Measurements from ENCODE around the gene KIFC3. TPM values are rescaled to one million over a fixed set of nuclear protein-coding genes. Genes with fewer than 3 reads are reported as not detected.
A peak's percentile ranks its signal among the peaks of the same experiment; 100 is the strongest.

Gene KIFC3
- total RNA-seq, 1 donor: 40.5 TPM

DNA sequence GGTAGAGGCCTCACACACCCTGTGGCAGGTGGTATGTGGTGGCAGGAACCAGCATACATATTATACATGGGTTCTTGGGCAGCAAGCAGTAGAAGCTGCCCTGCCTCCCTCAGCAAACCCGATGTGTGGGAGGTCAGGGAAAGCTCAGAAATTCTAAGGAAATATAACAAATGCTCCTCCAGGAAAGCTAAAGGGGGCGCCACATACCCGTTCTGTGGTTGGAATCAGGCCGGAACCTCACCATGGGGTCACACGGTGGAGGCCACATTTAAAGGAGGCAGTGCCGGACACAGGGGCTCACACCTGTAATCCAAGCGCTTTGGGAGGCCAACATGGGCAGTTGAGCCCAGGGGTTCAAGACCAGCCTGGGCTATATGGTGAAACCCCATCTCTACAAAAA is 79.1 kb downstream of the KIFC3 start:
- Histone ChIP-seq H3K27me3 (ENCODE audit: insufficient read depth, low read length) (no peaks in the 10 kb centered on the region), H4K20me1 (ENCODE audit: insufficient read depth, low read length) (no peaks in the 10 kb centered on the region), H3K9me3 (ENCODE audit: low read depth, low read length) (no peaks in the 10 kb centered on the region), H3K79me2 (ENCODE audit: insufficient read depth, low read length) (no peaks in the 10 kb centered on the region), H3K4me3 (ENCODE audit: insufficient read depth, low read length) (no peak overlapping the region), H2AFZ (ENCODE audit: low read length) (no peak overlapping the region), H3K4me1 (ENCODE audit: insufficient read depth, low read length) (no peaks in the 10 kb centered on the region), H3K4me2 (ENCODE audit: insufficient read depth, low read length) (no peak overlapping the region), H3K36me3 (ENCODE audit: insufficient read depth, low read length) (no peaks in the 10 kb centered on the region), H3K27ac (ENCODE audit: low read depth, low read length) (no peak overlapping the region)
- no peak for DNase-seq (ENCODE audit: insufficient read length, low spot score, missing footprints)
- TF ChIP-seq, protein P1, sequence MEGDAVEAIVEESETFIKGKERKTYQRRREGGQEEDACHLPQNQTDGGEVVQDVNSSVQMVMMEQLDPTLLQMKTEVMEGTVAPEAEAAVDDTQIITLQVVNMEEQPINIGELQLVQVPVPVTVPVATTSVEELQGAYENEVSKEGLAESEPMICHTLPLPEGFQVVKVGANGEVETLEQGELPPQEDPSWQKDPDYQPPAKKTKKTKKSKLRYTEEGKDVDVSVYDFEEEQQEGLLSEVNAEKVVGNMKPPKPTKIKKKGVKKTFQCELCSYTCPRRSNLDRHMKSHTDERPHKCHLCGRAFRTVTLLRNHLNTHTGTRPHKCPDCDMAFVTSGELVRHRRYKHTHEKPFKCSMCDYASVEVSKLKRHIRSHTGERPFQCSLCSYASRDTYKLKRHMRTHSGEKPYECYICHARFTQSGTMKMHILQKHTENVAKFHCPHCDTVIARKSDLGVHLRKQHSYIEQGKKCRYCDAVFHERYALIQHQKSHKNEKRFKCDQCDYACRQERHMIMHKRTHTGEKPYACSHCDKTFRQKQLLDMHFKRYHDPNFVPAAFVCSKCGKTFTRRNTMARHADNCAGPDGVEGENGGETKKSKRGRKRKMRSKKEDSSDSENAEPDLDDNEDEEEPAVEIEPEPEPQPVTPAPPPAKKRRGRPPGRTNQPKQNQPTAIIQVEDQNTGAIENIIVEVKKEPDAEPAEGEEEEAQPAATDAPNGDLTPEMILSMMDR (IDR thresholded peaks at IDR 0.05; ENCODE audit: extremely low read depth, low read depth, low read length): peak; percentile 33

DNA sequence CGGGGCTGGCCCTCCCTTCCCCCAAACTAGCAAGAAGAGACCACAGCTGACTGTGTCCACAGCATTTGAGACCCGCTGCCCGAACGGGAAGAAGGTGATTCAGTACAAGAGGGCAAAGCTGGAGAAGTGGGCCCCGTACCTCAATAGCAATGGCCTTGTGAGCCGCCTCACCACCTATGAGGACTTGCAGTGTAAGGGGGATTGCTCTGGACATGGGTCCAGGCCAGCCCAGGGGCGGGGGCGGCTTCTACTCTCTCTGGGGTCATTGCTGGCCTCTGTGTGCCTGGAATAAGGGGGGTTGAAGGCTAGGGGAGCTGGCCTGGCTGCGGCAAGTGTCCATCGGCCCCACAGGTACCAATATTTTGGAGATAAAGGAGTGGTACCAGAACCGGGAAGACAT is 79.6 kb downstream of the KIFC3 start:
- H3K4me1 ChIP-seq (ENCODE audit: insufficient read depth, low read length): no peaks in the 10 kb centered on the region
- H3K36me3 ChIP-seq (ENCODE audit: insufficient read depth, low read length): no peaks in the 10 kb centered on the region
- H3K79me2 ChIP-seq (ENCODE audit: insufficient read depth, low read length): no peaks in the 10 kb centered on the region
- no peaks in the 10 kb centered on the region for H3K9me3 ChIP-seq (ENCODE audit: low read depth, low read length)
- no peaks in the 10 kb centered on the region for H4K20me1 ChIP-seq (ENCODE audit: insufficient read depth, low read length)
- DNase-seq (ENCODE audit: insufficient read length, low spot score, missing footprints): no peak
- TF ChIP-seq, protein P1 (IDR thresholded peaks at IDR 0.05; ENCODE audit: extremely low read depth, low read depth, low read length): no peak
- H3K4me3 ChIP-seq (ENCODE audit: insufficient read depth, low read length): no peak overlapping the region
- no peak overlapping the region for H3K4me2 ChIP-seq (ENCODE audit: insufficient read depth, low read length)
- no peak overlapping the region for H2AFZ ChIP-seq (ENCODE audit: low read length)
- no peak overlapping the region for H3K27ac ChIP-seq (ENCODE audit: low read depth, low read length)
- no peaks in the 10 kb centered on the region for H3K27me3 ChIP-seq (ENCODE audit: insufficient read depth, low read length)

DNA sequence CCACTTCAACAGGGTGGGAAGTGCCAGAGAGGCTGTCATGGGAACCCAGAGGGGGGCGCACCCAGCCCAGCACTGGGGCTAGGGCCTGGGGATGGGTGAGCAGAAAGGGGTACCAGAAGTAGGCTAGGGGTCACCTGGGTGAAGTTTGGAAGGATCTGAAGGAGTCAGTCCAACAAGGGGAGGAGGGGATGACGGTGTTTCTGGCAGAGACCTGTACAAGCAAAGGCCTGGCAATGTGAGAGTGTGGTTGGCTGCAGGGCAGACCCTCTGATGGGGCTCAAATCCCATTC is 80.1 kb downstream of the KIFC3 start:
- no peak for DNase-seq (ENCODE audit: insufficient read length, low spot score, missing footprints)
- Histone ChIP-seq H4K20me1 (ENCODE audit: insufficient read depth, low read length) (no peaks in the 10 kb centered on the region), H3K4me1 (ENCODE audit: insufficient read depth, low read length) (no peaks in the 10 kb centered on the region), H3K27ac (ENCODE audit: low read depth, low read length) (no peak overlapping the region), H3K4me3 (ENCODE audit: insufficient read depth, low read length) (no peak overlapping the region), H3K79me2 (ENCODE audit: insufficient read depth, low read length) (no peaks in the 10 kb centered on the region), H2AFZ (ENCODE audit: low read length) (no peak overlapping the region), H3K4me2 (ENCODE audit: insufficient read depth, low read length) (no peak overlapping the region), H3K27me3 (ENCODE audit: insufficient read depth, low read length) (no peaks in the 10 kb centered on the region), H3K9me3 (ENCODE audit: low read depth, low read length) (no peaks in the 10 kb centered on the region), H3K36me3 (ENCODE audit: insufficient read depth, low read length) (no peaks in the 10 kb centered on the region)
- TF ChIP-seq, protein P1 (IDR thresholded peaks at IDR 0.05; ENCODE audit: extremely low read depth, low read depth, low read length): no peak

DNA sequence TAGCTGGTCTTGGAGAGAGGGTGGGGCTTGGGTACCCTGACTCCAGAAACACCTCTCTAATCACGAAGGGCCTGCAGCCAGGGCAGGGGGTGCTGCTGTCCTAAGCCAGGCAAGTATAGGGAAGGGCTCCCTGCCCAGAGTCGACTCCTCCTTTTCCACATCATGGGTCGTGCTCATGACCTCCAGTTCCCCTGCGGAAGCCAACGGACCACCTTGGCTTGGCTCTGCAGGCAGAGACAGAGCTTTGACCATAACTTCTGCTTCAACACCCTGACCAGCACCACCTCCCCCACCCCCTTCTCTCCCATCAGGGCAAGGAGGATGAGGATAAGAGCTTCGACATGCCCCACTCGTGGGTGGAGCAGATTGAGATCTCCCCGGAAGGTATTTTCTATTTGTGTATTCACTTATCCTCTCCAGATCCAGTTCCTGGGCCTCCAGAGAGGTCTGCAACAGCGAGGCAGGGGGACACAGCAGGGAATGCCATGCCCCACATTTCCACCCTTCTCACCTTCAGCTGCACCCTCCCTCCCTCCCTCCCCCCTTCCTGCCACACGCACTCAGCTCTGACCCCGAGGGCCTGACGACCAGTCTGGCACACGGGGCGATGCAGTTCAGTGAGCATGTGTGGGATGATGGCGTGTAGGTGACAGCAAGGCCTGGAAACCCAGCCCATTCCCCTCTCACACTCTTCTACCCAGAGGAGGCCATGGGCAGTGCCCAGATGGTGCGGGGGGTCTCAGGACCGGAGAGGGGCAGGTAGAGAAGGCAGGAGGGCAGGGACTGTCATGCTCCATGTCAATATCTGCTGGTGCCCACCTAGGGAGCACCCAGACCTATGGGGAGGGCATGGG is 80.7 kb downstream of the KIFC3 start:
- Histone ChIP-seq H3K4me1 (ENCODE audit: insufficient read depth, low read length) (no peaks in the 10 kb centered on the region), H3K4me2 (ENCODE audit: insufficient read depth, low read length) (no peak overlapping the region), H3K79me2 (ENCODE audit: insufficient read depth, low read length) (no peaks in the 10 kb centered on the region), H2AFZ (ENCODE audit: low read length) (no peak overlapping the region), H3K27me3 (ENCODE audit: insufficient read depth, low read length) (no peaks in the 10 kb centered on the region), H3K4me3 (ENCODE audit: insufficient read depth, low read length) (no peak overlapping the region), H3K9me3 (ENCODE audit: low read depth, low read length) (no peaks in the 10 kb centered on the region), H4K20me1 (ENCODE audit: insufficient read depth, low read length) (no peaks in the 10 kb centered on the region), H3K27ac (ENCODE audit: low read depth, low read length) (no peak overlapping the region), H3K36me3 (ENCODE audit: insufficient read depth, low read length) (no peaks in the 10 kb centered on the region)
- no peak for DNase-seq (ENCODE audit: insufficient read length, low spot score, missing footprints)
- TF ChIP-seq, protein P1 (IDR thresholded peaks at IDR 0.05; ENCODE audit: extremely low read depth, low read depth, low read length): no peak

Measured in osteoblast (primary cell).